ENCODE results near the gene KIF6.
A peak's percentile ranks its signal among the peaks of the same experiment; 100 is the strongest.
"Not testable (repeated sequence)": the region's sequence is repeated elsewhere in the genome, so short reads cannot be mapped to it uniquely, and the experiment has no call there.

The KIF6 gene

DNA sequence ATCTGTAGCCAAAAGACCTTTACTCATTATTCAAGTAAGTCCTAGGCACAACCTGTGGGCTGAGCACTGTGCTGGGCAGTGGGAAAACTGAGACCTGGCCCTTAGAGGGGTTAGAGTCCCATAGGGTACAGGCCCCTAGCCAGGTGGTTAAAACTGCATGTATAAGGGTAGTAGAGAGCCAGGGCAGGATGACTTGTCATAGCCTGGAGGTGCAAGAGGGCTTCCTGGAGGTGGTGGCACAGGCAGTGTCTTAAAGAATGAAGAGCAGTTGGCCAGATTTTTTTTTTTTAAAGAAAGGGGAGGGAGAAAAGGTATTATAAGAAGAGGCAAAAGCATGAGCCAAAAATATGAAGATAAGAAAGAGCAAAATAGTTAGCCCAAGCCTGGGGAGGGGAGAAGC, 226.2 kb downstream of the KIF6 start:
- no peak for DNase-seq (ENCODE audit: low read depth)

DNA sequence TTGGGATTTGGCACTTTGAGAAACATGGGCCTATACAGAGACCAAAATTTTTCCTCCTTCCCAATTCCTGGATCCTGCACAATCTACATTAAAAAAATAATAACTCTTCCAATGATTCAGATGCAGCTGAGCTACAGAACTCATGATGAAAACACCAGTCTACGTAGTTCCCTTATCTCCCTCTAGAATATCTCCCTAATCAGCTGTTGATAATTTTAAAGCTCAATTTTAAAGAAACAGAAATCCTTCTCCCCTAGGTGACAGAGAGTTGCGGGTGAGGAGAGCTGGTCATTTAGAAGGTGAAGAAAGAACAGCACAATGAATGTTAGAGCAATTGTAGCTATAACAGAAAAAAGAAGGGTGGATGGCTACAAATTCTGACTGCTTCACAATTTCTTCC, 227.1 kb downstream of the KIF6 start:
- no peak for DNase-seq (ENCODE audit: low read depth)

DNA sequence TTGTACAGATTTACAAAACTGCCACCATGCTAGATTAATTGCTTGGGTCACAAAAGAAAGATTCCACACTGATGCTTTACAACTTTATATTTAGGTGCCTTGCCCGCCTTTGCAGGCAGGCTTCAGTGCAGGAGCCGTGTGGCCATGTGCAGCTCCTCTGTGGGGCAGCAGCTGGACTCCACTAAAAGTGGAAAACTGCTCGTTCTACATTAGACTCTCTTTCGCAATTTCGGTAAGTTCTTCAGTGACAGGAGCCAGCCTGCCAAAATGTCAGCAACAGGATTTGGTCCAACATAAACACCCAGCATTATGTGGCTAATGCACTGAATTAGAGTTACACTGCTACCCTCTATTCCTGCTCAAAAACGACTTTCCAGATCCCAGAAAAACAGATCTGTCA, 228.3 kb downstream of the KIF6 start:
- no peak for DNase-seq (ENCODE audit: low read depth)

DNA sequence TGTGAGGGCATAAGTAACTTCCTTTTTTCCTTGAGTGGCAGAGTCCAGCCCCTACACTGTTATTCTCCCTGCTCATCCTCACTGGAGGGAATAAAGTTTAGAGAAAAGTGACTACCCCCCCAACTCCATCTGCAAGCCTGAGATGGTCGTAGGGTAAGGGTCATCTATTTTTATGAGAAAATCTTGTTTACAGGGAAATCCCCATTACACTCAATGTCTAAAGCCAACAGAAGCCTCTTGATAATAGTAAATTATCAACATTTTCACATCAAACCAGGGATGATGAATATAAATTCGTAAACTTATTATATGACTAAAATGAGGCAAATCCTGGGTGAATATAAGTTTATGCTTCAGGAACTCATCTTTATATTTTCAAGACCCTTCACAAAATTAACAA, 228.8 kb downstream of the KIF6 start:
- no peak for DNase-seq (ENCODE audit: low read depth)

DNA sequence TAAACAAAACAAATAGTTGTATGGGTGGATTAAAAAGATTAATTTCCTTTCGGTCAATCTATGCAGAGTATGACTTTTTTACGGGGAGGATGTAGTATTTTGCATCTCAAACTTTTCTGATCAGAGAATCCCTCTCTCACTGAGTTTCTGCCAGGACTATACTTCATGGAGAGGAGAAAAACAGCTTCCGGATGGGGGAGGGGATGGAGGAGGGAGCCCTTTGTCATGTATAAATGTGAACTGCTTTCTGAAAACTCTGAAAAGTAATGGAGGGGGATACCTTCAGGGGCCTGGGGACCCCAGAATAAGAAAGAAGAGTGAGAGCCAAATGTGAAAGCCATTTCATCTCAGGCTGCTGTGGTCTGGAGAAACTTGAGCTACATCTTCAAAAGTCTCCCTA, 229.6 kb downstream of the KIF6 start:
- no peak for DNase-seq (ENCODE audit: low read depth)

DNA sequence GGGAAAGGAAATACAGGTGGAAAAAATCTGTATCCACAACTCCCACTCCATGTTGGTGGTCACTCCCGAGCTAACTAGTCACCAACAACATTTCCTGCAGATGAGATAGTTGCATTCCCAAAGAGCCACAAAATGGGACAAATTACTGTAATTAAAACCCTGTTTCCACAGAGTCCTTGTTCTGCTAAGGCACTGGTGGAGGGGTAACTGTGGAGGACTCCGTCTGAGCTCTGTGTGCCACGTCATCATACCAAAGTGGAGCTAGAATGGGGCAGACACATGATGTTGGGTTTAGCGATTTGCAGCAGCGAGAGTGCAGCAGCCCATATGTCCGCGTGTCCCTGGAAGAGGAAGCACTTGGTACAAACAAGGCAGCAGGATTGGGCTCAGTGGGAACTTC, 230.2 kb downstream of the KIF6 start:
- DNase-seq (ENCODE audit: low read depth), result no peak

DNA sequence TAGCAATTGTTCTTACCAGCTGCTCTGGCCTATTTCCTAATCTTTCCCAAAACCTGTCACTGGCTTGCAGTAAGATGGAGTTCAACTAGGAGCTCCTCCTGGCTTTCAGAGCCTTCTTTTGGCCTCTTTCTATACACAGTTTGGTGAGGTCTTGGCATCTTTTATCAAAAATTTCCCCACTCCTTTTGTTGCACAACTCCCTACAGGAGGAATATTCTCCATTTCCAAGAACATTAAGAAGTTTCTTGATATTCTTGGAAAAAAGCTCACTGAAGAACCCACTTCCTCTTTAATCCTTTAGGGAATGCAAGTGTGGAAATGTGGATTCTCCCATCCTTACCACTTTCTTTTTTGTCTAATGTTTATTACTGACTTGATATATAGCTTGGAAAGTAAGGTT, 231.4 kb downstream of the KIF6 start:
- no peak for DNase-seq (ENCODE audit: low read depth)

DNA sequence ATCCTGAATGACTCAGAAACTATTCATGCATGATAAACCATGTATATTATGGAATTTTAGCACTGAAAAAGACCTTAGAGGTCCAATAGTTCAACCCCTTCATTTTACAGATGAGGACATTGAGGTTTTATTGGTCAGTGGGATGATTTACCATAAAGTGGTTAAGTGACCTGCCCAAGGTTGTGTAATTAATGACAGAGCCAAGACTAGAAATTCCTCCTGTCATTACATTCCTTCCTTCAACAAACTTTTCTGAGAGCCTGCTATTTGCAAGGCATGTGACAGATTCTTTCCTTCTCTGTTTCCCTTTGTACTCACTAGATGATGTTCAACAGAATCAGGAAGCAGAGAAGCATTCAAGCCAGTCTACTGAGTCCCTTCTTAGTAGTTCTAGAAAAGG, 232.0 kb downstream of the KIF6 start:
- peak; percentile 32 for DNase-seq (ENCODE audit: low read depth)

DNA sequence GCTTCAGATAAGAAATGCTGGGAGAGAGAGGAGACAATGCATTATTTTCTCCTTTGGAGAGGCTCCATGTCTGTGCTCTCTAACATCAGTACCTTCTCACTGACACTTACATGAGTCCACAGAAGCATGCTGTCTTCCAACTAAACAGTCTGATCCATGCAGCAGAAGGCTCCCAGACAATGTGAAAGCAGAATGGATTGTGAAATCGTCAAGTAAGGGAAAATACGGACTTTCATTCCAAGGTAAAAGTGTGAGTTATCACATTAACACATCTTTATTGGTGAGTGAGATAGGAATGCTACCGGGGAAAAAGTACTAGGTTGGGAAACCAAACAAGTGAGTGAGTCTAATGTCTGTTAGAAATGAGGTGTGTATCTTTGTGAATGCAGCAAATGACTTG, 235.1 kb downstream of the KIF6 start:
- no peak for DNase-seq (ENCODE audit: low read depth)

DNA sequence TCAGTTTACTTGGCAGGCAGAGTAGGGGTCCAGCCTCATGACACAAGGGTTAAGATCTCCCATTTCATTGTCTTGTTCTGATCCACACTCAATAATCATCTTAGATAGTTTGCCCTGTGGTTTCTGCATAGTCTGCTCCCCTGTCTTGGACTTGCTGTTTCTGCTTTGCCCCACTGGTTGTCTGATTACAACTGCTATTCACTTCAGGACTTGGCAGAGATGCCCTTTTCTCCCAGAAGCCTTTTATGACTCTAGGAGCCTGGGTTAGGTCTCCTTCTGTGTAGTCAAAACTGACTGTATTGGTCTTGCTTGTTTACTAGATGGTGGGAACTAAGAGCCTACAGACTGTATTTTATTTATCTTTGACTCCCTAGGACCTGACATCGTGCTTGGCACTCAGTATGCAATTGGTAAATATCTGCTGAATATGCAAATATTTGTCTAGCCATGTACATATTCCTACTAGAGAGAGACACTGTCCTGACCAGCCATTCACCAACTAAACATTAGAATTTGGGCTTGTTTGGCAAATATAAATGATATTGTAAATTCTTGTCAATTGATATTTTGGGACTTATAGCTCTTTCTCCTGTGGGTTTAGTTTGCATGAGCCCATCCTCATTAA, 236.8 kb downstream of the KIF6 start:
- DNase-seq (ENCODE audit: low read depth), result no peak

DNA sequence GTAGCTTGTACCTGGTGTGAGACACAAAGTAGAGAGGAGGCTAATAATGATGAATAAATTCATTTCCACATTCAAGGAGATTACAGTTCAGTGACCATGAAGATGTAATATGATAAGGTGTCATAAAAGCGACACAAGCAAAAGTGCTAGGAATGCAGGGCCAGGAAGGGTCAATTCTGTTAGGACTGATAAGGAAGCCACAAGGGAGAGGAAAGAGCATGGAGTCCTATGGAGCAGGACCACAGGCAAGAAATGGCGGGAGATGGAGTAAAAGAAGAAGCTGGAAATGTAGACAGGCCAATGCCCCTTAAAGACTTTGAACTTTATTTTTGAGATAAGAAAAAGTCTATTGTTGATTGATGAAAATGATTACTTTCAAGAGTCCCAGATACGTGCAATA, 240.9 kb downstream of the KIF6 start:
- DNase-seq (ENCODE audit: low read depth), result no peak

DNA sequence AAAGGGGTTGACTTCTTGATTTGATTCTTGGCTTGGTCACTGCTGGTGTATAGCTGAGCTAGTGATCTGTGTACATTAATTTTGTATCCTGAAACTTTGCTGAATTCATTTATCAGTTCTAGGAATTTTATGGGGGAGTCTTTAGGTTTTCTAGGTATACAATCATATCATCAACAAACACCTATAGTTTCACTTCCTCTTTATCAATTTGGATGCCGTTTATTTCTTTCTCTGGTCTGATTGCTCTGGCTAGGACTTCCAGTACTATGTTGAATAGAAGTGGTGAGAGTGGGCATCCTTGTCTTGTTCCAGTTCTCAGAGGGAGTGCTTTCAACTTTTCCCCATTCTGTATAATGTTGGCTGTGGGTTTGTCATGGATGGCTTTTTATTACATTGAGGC, 245.4 kb downstream of the KIF6 start:
- not testable (repeated sequence) for DNase-seq (ENCODE audit: low read depth)

DNA sequence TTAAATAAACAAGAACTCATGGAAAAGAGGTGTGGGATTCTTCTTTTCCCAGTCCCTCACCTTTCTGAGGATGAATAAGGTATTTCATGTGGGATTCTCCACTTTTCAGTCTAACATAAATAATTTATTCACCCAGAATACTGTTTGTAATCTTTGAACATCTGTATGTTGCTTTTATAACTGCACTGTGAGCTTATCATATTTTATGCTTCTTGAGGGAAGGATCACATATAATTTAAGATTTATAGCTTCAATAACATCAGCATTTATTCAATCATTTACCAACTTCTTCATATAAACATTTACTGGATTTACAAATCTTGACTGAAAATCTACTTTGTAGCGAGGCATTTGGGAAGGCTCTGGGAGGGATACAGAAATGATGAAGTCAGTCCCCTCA, 248.5 kb downstream of the KIF6 start:
- no peak for DNase-seq (ENCODE audit: low read depth)

DNA sequence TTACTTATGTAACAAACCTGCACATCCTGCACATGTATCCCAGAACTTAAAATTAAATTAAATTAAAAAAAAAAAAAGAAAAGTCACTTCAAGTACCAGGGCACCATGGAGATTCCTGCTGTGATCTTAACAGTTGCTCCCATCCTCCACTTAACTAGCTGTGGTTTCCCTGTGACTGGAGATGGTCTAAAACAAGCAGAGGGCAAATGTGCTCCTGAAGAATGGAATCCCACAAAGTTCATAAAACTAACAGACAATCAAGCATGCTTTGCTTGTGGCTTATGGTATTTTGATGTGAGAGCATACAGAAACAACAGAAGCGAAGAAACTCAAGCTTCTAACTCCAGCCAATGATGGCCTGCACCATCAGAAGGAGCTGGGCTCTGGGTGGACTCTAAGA, 249.1 kb downstream of the KIF6 start:
- no peak for DNase-seq (ENCODE audit: low read depth)

DNA sequence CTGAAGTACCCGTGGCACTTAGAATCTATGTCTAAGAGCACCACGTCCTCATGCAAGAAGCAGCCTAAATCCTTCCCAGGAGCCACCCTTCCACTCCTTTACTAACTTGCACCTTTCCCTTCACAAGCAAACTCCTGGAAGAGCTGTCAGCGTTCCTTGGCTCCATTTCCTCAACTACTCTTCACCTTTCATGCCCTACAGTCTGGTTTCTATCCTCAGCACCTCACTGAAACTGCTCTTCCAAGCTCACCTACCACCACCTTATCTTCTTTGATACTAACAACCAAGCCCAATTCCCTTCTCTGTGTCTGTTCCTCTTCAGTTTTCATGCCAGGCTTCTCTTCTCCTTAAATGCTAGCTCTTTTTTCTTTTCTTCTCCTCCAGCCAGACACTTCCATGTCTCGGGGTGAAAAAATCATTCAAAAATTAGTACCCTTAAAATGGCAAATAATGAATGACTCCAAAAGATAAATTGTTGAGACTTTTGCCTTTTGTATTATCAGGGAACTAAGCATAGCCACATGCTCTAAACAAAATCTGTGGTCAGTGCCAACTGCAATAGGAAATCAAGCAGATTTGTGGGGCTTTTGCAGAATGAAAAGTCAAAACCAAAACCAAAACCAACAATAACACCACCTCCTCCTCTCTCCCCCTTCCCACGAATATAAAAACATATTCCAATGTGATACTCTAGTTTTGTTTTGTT, 253.1 kb downstream of the KIF6 start:
- no peak for DNase-seq (ENCODE audit: low read depth)

DNA sequence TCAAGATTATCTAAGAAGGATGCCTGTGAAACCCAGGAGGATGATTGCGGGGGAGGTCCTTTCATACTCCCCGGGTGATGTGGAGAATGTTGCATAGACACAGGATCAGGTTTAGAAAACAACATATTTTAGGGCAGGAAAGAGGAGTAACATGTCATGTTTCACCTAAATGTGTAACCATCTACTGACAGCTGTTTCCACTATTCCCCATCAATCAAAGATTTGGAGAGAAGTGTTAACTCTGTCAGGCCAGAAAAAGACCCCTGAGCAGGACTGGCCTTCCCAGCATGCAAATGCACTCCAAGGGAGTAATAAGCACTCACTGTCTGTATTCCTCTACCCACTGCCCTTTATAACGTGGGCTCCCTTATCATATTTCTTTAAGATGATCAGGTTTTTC, 254.7 kb downstream of the KIF6 start:
- no peak for DNase-seq (ENCODE audit: low read depth)

DNA sequence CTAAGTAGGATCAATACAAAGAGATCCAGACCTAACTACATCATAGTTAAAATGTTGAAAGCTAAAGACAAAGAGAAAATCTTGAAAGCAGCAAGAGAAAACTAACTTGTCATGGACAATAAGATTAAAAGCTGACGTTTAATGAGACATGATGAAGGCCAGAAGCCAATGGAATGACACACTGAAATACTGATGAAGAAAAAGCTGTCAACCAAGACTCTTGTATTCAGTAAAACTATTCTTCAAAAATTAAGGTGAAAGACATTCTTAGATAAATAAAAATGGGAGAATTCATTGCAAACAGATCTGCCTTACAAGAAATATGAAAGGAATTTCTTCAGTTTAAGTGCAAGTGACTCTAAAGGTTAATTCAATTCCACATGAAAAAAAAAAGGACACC, 256.8 kb downstream of the KIF6 start:
- no peak for DNase-seq (ENCODE audit: low read depth)

DNA sequence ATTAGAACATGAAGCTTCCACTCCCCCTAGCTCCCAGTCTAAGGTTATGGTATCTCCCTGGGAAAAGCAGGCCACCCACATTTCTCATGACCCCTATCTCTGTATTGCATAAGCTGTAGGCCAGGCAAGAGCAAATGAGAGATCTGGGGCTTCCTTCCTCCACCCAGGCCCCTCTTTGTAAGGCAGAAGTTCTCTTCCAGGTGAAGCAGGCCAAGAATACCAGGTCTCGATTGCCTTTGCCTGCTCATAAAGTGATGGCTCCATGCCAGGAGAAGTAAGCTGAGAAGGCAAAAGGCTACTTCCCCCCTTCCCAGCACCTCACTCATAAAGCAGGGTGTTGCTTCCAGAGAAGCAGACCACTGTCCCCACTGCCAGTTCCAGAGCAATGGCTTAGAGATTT, 258.6 kb downstream of the KIF6 start:
- DNase-seq (ENCODE audit: low read depth), result no peak

DNA sequence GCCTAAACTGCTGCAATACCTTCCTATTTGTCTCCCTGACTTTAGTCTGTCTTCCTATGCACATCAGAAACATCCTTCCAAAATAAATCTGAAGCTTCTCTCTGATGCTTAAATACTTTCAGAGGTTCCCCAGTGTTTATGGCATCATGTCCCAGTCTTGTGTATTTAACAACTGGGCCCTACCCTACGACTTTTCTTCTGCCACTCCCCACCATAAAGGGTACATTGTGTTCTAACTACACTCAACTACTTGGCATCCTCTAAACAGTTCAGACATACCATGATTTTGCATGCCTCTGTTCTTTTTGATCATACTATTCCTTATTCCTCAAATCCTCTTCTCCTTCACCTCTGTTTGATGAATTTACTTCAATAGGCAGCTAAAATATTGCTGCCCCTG, 259.7 kb downstream of the KIF6 start:
- no peak for DNase-seq (ENCODE audit: low read depth)

DNA sequence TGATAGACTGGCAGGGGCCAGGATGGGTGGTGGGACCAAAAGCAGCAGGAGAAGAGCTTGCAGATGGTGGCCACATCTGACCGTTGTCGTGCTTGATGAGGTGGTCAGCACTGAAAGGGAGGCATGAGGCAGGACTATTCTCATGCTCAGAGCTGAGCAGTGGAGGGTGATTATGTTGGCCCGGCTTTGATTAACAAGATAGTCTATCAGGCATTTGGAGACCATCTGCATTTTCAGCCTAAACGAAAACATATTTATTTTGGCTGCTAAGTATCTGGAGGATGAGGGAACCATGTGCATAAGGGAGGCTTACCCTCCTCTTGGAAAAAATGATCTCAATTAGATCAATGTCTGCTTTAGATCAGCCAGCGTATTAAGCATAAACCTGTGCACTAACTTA, 261.1 kb downstream of the KIF6 start:
- DNase-seq (ENCODE audit: low read depth), result no peak

DNA sequence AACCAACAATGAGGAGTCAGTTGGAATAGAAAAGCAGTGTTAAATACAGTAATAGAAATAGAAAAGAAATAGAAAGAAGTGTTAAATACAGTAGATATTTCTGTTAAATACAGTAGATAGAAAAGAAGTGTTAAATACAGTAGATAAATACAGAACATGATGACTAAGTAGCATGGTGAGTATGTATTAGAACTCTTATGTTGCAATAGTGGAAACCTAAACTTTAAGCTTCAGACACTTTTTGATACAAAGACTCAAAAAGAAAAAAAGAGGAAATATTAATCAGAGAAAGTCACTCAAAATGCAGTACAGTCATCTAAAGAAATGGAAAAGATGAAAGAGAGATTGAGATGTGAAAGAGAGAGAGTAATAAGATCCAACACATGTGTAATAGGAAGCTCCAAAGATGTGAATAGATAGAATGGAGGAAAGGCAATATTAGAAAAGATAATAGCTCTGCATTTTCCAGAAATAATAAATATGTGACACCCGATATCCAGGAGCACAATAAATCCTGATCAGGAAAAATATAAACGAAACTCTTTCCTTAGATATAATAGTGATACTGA, 271.2 kb downstream of the KIF6 start:
- no peak for DNase-seq (ENCODE audit: low read depth)

DNA sequence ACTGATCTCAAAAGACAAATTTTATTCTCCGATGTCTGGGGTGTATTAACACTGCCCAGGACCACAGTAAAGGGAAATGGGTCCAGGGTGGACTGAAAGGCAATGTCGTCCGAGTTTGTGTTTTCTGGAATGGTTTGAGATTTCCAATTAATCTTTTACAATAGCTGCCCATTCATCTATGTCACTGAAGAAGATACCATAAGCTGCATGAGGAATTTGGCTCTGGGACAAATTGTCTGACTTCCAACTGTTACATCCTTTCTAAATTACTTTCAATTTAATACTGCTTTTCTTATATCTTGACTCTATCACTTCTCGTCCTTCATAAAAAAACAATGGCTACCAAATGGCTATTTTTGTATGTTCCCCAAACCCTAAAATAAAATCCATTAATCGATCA, 272.0 kb downstream of the KIF6 start:
- no peak for DNase-seq (ENCODE audit: low read depth)

DNA sequence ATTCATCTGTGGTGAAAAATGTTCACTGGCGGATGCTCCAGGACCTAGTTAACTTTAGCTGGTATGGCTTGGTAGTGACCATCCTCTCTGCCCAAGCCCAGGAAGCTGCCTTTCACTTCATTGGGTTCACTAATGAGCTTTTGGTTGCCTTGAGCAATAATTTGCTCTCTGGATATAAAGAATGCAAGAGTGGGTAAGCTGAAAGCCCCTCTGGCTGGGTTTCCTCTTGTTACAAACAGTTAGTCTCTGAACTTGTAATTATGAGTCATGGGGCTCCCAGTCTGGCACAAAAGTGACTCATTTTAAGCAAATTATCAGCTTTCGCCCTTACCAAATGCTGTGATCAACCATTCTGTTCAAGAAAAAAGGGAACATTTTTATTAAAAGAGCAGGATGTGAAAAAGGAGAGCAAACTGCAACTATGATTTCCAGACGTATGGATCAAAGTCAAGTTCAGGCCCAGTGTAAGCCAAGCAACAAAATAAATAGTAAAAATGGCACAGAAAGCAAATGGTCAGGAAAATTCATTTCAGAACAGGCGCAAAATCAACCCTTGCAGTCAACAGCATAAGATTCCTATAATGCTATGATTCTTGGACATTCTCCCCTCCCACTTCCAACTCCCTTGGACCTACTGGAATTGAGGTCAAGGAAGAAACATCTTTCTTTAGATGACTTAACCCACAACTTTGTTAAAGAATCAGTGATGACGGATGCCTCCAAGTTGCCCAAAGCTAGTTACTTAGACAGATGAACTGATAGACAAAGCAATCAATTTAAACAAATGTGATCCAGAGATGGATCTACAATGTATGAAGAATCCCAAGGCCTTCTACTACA, 272.7 kb downstream of the KIF6 start:
- DNase-seq (ENCODE audit: low read depth), result peak; percentile 31
